Mesothelial cell of epicardium (in vitro differentiated cells): ENCODE data around the gene ADAM11. TPM values are rescaled to one million over a fixed set of nuclear protein-coding genes. Genes with fewer than 3 reads are reported as not detected.
"Not testable (repeated sequence)": the region's sequence is repeated elsewhere in the genome, so short reads cannot be mapped to it uniquely, and the experiment has no call there.

Source experiments
- DNase-seq, 2 experiments: peaks; one replicate each; pipeline ENCODE4 v3.0.0; 2021; ENCODE audit warnings: low spot score in 2 of 2; ENCODE audit not compliant: unreplicated experiment in 2 of 2
- H3K27ac Mint-ChIP-seq: 2 replicates; pipeline ENCODE4 v1.8.0; 2021; ENCODE audit warnings: mixed read lengths
- H3K27me3 Mint-ChIP-seq: 2 replicates; pipeline ENCODE4 v1.8.0; 2021; ENCODE audit warnings: low read depth, mixed read lengths
- H3K36me3 Mint-ChIP-seq: 2 replicates; pipeline ENCODE4 v1.8.0; 2021; ENCODE audit warnings: mixed read lengths
- H3K4me1 Mint-ChIP-seq: 2 replicates; pipeline ENCODE4 v1.8.0; 2021; ENCODE audit warnings: mixed read lengths
- H3K4me3 Mint-ChIP-seq: 2 replicates; pipeline ENCODE4 v1.8.0; 2021; ENCODE audit warnings: mild to moderate bottlenecking, moderate library complexity, mixed read lengths
- H3K9me3 Mint-ChIP-seq: 2 replicates; pipeline ENCODE4 v1.8.0; 2021; ENCODE audit warnings: mixed read lengths
- CTCF ChIP-seq: fragments of 200-600 bp; sonication (generic); IDR thresholded peaks from one replicate; pipeline ENCODE4 v1.5.0; 2021; ENCODE audit warnings: antibody characterized with exemption; ENCODE audit not compliant: unreplicated experiment
- total RNA-seq: library from RNA; stranded (reverse); gene quantifications from 3 replicates; pipeline ENCODE4 v1.2.1, GENCODE V29; 2021

Gene ADAM11
- total RNA-seq, 1 donor from 2014 or later = 8.5 TPM

DNA sequence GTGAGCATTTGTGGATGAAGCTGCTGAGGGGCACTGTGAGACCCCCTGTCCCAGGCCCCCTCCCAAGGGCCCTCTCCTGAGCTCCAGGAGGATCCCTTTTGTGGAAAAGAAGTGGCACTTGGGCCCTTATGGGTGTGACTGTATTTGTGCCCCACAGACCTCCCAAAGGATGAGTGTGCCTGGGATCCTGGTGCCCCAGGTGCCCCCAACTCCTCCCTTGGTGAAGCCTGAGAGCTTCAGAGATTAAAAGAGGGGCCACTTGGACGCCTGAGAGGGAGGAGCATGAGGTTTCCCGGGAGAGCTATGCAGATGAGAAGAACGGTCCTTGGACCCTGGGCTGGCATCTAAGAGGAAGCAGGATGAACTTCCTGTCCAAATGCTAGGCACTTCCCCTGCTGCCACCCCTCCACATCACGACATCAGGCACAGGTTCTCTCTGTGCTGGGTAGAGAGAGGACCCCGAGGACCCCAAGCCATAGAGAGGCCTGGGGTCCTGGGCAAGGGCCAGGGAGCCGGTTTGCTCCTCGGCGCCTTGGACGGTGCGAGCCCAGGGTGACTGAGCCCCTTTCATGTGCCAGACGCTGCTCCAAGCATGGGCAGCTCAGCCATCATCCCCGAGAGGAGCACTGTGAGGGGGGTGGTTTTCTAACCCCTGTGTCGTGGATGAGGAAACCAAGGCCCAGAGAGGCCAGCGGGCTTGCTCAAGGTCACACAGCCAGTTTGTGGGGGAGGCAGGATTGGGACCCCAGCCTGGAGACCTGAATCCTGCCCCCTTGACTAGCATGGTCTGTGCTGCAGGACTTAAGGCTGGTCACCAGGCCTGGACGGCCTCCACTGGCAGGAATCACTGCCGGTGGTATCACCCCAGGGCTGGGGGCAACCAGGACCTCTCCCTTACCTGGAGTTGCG, 5.6 kb upstream of the ADAM11 start:
- TF ChIP-seq CTCF = no peak
- Mint-ChIP-seq H3K4me3 (no peak overlapping the region), H3K27ac (no peak overlapping the region), H3K4me1 (peaks cover 2% of the 10 kb centered on the region), H3K9me3 (no peaks in the 10 kb centered on the region), H3K36me3 (peaks cover 4% of the 10 kb centered on the region), H3K27me3 (peaks cover 12% of the 10 kb centered on the region)
- no peak for DNase-seq

DNA sequence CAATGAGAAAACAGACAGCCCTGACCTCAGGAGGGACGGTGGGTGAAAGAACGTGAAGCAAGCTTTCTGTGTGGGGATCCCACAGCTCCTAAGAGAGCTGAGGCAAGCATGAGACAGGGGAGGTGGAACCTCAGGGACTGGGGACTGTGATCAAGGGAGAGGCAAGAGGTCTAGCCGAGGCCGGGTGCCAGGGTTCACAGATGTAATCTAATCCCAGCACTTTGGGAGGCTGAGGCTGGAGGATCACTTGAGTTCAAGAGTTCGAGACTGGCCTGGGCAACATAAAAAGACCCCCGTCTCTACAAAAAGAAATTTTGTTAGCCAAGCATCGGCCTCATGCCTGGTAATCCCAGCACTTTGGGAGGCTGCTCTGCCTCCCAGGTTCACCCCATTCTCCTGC, 4.5 kb upstream of the ADAM11 start:
- Mint-ChIP-seq H3K36me3 (peaks cover 4% of the 10 kb centered on the region), H3K27me3 (peaks cover 14% of the 10 kb centered on the region), H3K4me3 (no peak overlapping the region), H3K9me3 (no peaks in the 10 kb centered on the region), H3K27ac (no peak overlapping the region), H3K4me1 (peaks cover 2% of the 10 kb centered on the region)
- no peak for DNase-seq
- no peak for TF ChIP-seq CTCF

- H3K4me1 Mint-ChIP-seq, DNase-seq, H3K27ac Mint-ChIP-seq, H3K36me3 Mint-ChIP-seq, H3K9me3 Mint-ChIP-seq, H3K4me3 Mint-ChIP-seq: not testable (repeated sequence)
- H3K27me3 Mint-ChIP-seq = peaks cover 17% of the 10 kb centered on the region
Measured at GRCh38 chr17:44755180-44755579, 3.6 kb upstream of the ADAM11 start.

DNA sequence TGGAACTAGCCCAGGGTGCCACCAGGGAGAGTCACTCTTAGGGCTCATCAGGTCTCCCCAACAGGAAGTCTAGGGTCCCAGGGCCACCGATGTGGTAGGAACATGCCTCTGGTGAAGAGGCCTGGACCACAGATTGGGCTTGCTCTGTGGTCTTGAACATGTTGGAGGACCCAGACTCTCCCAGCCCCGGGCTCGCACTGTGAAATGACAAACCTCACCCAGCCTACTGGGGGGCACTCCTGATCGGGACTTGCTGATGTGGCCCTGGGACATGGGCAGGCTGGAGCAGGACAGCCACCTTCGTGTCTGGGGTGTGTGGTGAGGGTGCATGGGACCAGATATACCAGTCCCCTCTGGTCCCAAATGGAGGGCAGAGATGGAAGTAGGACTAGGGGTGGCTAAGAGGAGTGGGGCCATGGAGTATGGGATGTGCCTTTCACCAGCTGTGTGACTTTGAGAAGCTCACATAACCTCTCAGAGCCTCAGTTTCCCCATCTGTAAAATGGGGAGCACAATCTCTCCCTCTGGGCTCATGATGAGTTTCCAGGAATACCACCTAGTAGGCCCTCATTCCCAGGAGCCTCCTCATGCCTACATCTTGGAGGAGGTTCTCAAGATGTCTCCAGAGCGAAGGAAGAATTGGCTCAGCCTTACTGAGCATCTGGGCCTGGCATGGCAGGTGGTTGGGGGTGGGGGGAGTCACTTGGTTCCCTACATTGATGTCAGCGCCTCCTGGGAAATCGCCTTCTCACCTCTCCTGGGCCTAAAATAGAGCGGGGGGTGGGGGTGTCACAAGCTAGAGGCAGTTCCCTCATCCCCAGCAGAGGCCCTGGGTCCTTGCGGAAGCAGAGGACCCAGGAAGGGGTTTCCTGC, 1.5 kb upstream of the ADAM11 start:
- H3K27me3 Mint-ChIP-seq = peaks cover 28% of the 10 kb centered on the region
- no peak for DNase-seq

DNA sequence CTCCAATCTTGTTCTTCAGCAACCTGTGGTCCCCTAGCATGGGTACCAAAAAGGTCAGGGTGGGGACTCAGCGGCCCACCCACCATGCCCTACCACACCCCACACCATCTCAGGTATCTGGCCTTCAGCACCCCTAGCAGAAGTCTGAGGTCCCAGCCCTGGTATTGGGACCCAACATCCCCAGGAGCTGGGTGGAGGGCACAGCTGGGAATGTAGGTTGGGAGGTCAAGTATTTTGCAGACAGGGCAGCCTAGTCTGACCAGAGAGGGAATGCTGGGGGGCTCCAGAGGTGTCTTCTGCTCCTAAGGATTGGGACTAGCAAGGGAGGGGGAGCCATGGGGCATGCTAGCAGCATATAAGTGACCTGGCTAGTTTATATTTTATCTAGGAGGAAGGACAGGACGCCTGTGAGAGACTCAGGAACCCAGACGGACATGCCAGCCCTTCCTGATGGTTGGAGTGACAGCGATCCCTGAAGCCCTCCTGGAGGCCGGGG, 822 bp upstream of the ADAM11 start:
- no peaks in the 10 kb centered on the region for H3K4me1 Mint-ChIP-seq
- H3K27ac Mint-ChIP-seq = no peak overlapping the region
- no peaks in the 10 kb centered on the region for H3K9me3 Mint-ChIP-seq
- peaks cover 28% of the 10 kb centered on the region for H3K27me3 Mint-ChIP-seq
- no peaks in the 10 kb centered on the region for H3K36me3 Mint-ChIP-seq
- H3K4me3 Mint-ChIP-seq = peak overlapping the region; percentile 59
- no peak for DNase-seq
- no peak for TF ChIP-seq CTCF

More for the DNA sequence above, 1.5 kb upstream of the ADAM11 start:
- H3K4me3 Mint-ChIP-seq = peak overlapping the region; percentile 59
- H3K36me3 Mint-ChIP-seq = no peaks in the 10 kb centered on the region
- no peaks in the 10 kb centered on the region for H3K9me3 Mint-ChIP-seq
- TF ChIP-seq CTCF = no peak
- no peak overlapping the region for H3K27ac Mint-ChIP-seq
- H3K4me1 Mint-ChIP-seq = no peaks in the 10 kb centered on the region
